Mesenchymal stem cell (in vitro differentiated cells and primary cell): Measurements from ENCODE around the gene PTPRG.

ENCODE experiments used
- DNase-seq: peaks from one replicate; pipeline ENCODE4 v3.0.0-alpha.2; 2013
- H2AFZ ChIP-seq: one replicate; pipeline ENCODE4 v1.6.1; 2013; ENCODE audit warnings: low read depth, mild to moderate bottlenecking, control low read depth, inconsistent platforms, low read length, moderate library complexity
- H2AK5ac ChIP-seq: 2 replicates; pipeline ENCODE4 v1.6.1; 2013; ENCODE audit warnings: low read length, moderate library complexity, mild to moderate bottlenecking, inconsistent platforms; ENCODE audit not compliant: severe bottlenecking
- H2BK120ac ChIP-seq: one replicate; pipeline ENCODE4 v1.6.1; 2013; ENCODE audit warnings: low read depth, mild to moderate bottlenecking, inconsistent platforms, low read length, moderate library complexity
- H2BK12ac ChIP-seq, 2 experiments: one replicate each; pipeline ENCODE4 v1.6.1; 2013; ENCODE audit warnings: inconsistent platforms in 2 of 2, low read length in 2 of 2, mild to moderate bottlenecking in 2 of 2, moderate library complexity in 2 of 2, control low read depth in 1 of 2
- H2BK15ac ChIP-seq: one replicate; pipeline ENCODE4 v1.6.1; 2013; ENCODE audit warnings: mild to moderate bottlenecking, low read depth, inconsistent platforms; ENCODE audit not compliant: poor library complexity, severe bottlenecking
- H2BK5ac ChIP-seq: 2 replicates; pipeline ENCODE4 v1.6.1; 2013; ENCODE audit warnings: low read depth, mild to moderate bottlenecking, low read length, control low read depth, inconsistent platforms; ENCODE audit not compliant: poor library complexity, severe bottlenecking
- H3K14ac ChIP-seq, 2 experiments: one replicate each; pipeline ENCODE4 v1.6.1; 2013; ENCODE audit warnings: inconsistent platforms in 2 of 2, low read length in 2 of 2, control low read depth in 1 of 2, mild to moderate bottlenecking in 1 of 2, moderate library complexity in 1 of 2
- H3K18ac ChIP-seq, 2 experiments: one replicate each; pipeline ENCODE4 v1.6.1; 2013; ENCODE audit warnings: inconsistent platforms in 2 of 2, low read length in 2 of 2, control low read depth in 1 of 2, low read depth in 1 of 2, mild to moderate bottlenecking in 1 of 2
- H3K23ac ChIP-seq, 2 experiments: one replicate each; pipeline ENCODE4 v1.6.1; 2013; ENCODE audit warnings: inconsistent platforms in 2 of 2, low read length in 2 of 2, mild to moderate bottlenecking in 2 of 2, moderate library complexity in 2 of 2, control low read depth in 1 of 2
- H3K27ac ChIP-seq: 2 replicates; pipeline ENCODE4 v1.5.1; 2013; ENCODE audit warnings: mild to moderate bottlenecking, moderate library complexity, low read length, control low read depth, inconsistent platforms; ENCODE audit not compliant: poor library complexity, severe bottlenecking
- H3K27me3 ChIP-seq, 2 experiments: 2 replicates each; pipeline versions ENCODE4 v1.6.1 to v1.7.0; 2013; ENCODE audit warnings: low read length in 2 of 2, mild to moderate bottlenecking in 2 of 2, moderate library complexity in 2 of 2, control low read depth in 1 of 2, inconsistent platforms in 1 of 2; ENCODE audit not compliant: control insufficient read depth in 1 of 2, insufficient read depth in 1 of 2
- H3K36me3 ChIP-seq, 2 experiments: 2 replicates each; pipeline versions ENCODE4 v1.6.1 to v1.7.0; 2013; ENCODE audit warnings: low read length in 2 of 2, control low read depth in 1 of 2, inconsistent platforms in 1 of 2, low read depth in 1 of 2, mild to moderate bottlenecking in 1 of 2; ENCODE audit not compliant: insufficient read depth in 2 of 2, control insufficient read depth in 1 of 2
- H3K4ac ChIP-seq, 2 experiments: one replicate each; pipeline ENCODE4 v1.6.1; 2013; ENCODE audit warnings: inconsistent platforms in 2 of 2, low read length in 2 of 2, mild to moderate bottlenecking in 2 of 2, moderate library complexity in 2 of 2, control low read depth in 1 of 2, low read depth in 1 of 2
- H3K4me1 ChIP-seq: 2 replicates; pipeline ENCODE4 v1.6.1; 2013; ENCODE audit warnings: low read depth, low read length, control low read depth; ENCODE audit not compliant: control insufficient read depth, insufficient read depth
- H3K4me2 ChIP-seq: 2 replicates; pipeline ENCODE4 v1.6.1; 2013; ENCODE audit warnings: low read length, mild to moderate bottlenecking, inconsistent platforms; ENCODE audit not compliant: poor library complexity, severe bottlenecking
- H3K4me3 ChIP-seq, 2 experiments: 2 replicates each; pipeline versions ENCODE4 v1.5.1 to v1.7.0; 2013; ENCODE audit warnings: low read length in 2 of 2, mild to moderate bottlenecking in 2 of 2, control low read depth in 1 of 2, low read depth in 1 of 2; ENCODE audit not compliant: insufficient read depth in 1 of 2
- H3K79me1 ChIP-seq: replicated peaks from 2 replicates; pipeline ENCODE4 v1.6.1; 2013; ENCODE audit warnings: mild to moderate bottlenecking, control low read depth, low read length, inconsistent platforms; ENCODE audit not compliant: poor library complexity, severe bottlenecking
- H3K9ac ChIP-seq: 2 replicates; pipeline ENCODE4 v1.7.0; 2013; ENCODE audit warnings: mild to moderate bottlenecking, low read length, moderate library complexity
- H3K9me3 ChIP-seq: 2 replicates; pipeline ENCODE4 v1.7.0; 2013; ENCODE audit warnings: mild to moderate bottlenecking, low read length; ENCODE audit not compliant: control insufficient read depth
- H4K8ac ChIP-seq: one replicate; pipeline ENCODE4 v1.6.1; 2013; ENCODE audit warnings: inconsistent platforms, mild to moderate bottlenecking, low read length, moderate library complexity
- H4K91ac ChIP-seq: one replicate; pipeline ENCODE4 v1.6.1; 2013; ENCODE audit warnings: mild to moderate bottlenecking, low read length, inconsistent platforms
- WGBS: methylation state at CpG from one replicate; pipeline ENCODE4 v1.1.7; 2013; ENCODE audit warnings: mixed read lengths; 5-methylcytosine and 5-hydroxymethylcytosine counted together

The PTPRG gene

DNA sequence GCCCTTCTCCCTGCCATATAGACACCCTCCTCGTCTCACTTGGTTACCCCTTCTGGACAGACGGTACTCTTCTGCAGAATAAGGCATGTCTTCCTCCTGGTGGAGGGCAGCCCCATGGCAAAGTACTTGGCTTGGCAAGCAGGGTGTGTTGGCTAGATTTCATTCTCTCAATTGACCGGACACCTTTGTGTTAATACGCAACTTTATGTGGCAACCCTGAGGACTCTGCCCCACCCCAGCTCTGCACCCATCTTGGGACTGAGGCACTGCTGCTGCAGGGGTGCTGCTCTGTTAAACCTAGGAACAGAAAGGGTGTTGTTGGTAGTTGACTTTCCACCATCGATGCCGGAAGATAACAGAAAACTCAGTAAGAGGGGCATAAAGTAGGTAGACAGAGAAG is 55.2 kb downstream of the PTPRG start:
- WGBS = 96% methylated on average over 6 of the region's 6 CpGs
- Histone ChIP-seq H3K4me2 (no peak overlapping the region), H2BK120ac (no peak overlapping the region), H3K79me1 (peaks cover 45% of the 10 kb centered on the region), H3K36me3 (peaks cover 0 to 6% of the 10 kb centered on the region in 2 experiments), H3K18ac (no peak overlapping the region), H3K14ac (no peak overlapping the region), H3K23ac (no peak overlapping the region), H3K9ac (no peak overlapping the region), H4K8ac (no peak overlapping the region), H2AK5ac (no peak overlapping the region), H2AFZ (no peak overlapping the region), H4K91ac (no peak overlapping the region), H2BK15ac (no peak overlapping the region), H3K9me3 (no peaks in the 10 kb centered on the region), H2BK12ac (no peak overlapping the region), H3K4me1 (peaks cover 9% of the 10 kb centered on the region), H3K4ac (no peak overlapping the region), H2BK5ac (no peak overlapping the region), H3K27me3 (no peaks in the 10 kb centered on the region), H3K27ac (no peak overlapping the region), H3K4me3 (no peak overlapping the region)
- DNase-seq = no peak

DNA sequence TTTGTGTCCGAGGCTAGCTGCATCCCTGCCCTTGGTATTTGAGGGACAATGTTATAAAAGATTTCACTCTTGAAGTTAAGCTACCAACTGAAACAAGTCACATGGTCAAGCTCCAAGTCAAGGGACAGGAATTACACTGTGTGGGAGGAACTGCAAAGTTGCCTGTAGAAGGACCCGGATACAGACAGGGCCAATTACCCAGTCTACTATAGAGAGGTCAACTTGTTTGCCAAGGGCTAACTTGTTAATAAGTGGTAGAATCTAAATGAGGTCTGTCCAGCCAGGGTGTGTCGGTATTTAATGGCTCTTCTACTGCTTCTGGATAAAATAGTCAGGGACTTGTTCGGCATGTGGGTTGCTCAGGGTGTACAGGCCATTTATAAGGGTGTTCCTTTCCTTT is 55.7 kb downstream of the PTPRG start:
- peaks cover 5% of the 10 kb centered on the region for H3K4me1 ChIP-seq
- no peak overlapping the region for H2BK120ac ChIP-seq
- H3K18ac ChIP-seq = no peak overlapping the region
- H2AK5ac ChIP-seq = no peak overlapping the region
- peak overlapping the region in 1 of 2 experiments; percentile 1 for H3K4me3 ChIP-seq
- no peaks in the 10 kb centered on the region for H3K27me3 ChIP-seq
- WGBS = 87% methylated on average over 4 of the region's 4 CpGs
- H3K36me3 ChIP-seq = peaks cover 0 to 6% of the 10 kb centered on the region in 2 experiments
- no peak overlapping the region for H4K8ac ChIP-seq
- H2BK5ac ChIP-seq = no peak overlapping the region
- no peak for DNase-seq
- peaks cover 45% of the 10 kb centered on the region for H3K79me1 ChIP-seq
- H4K91ac ChIP-seq = no peak overlapping the region
- H3K14ac ChIP-seq = no peak overlapping the region
- H3K27ac ChIP-seq = no peak overlapping the region
- no peak overlapping the region for H2BK12ac ChIP-seq
- H3K9me3 ChIP-seq = no peaks in the 10 kb centered on the region
- no peak overlapping the region for H3K4me2 ChIP-seq
- no peak overlapping the region for H3K23ac ChIP-seq
- H3K9ac ChIP-seq = peak overlapping the region; percentile 28
- no peak overlapping the region for H3K4ac ChIP-seq
- H2AFZ ChIP-seq = no peak overlapping the region
- H2BK15ac ChIP-seq = no peak overlapping the region

DNA sequence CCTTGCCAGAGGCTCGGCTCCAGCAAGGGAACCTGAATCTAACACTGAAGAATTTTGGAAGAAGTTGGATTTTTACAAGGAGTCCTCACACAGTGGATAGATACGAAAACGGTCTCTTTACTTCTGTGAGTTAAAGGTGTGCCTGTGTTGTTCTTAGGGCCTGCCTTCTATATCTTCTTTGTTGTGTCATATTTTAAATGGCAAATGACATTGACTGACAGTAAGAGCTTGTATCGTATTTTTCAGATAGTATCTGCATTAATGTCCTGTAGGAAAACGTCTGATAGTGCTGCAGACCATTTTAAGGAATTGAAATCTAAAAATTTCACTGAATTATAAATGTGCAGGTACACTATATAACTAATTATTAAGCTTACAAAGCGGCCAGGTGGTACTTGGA is 56.3 kb downstream of the PTPRG start:
- H2BK15ac ChIP-seq = no peak overlapping the region
- H3K9me3 ChIP-seq = no peaks in the 10 kb centered on the region
- H3K23ac ChIP-seq = no peak overlapping the region
- no peak overlapping the region for H3K14ac ChIP-seq
- no peak overlapping the region for H3K4ac ChIP-seq
- peaks cover 2% of the 10 kb centered on the region for H3K4me1 ChIP-seq
- WGBS = 82% methylated on average over 5 of the region's 6 CpGs
- peaks cover 40% of the 10 kb centered on the region for H3K79me1 ChIP-seq
- no peak overlapping the region for H2BK120ac ChIP-seq
- H4K91ac ChIP-seq = no peak overlapping the region
- no peak overlapping the region for H3K27ac ChIP-seq
- no peak overlapping the region for H2AK5ac ChIP-seq
- no peak overlapping the region for H3K4me2 ChIP-seq
- H2AFZ ChIP-seq = no peak overlapping the region
- peak overlapping the region in 1 of 2 experiments; percentile 1 for H3K4me3 ChIP-seq
- no peak overlapping the region for H2BK5ac ChIP-seq
- H2BK12ac ChIP-seq = no peak overlapping the region
- H3K36me3 ChIP-seq = peaks cover 0 to 6% of the 10 kb centered on the region in 2 experiments
- H3K27me3 ChIP-seq = no peaks in the 10 kb centered on the region
- H3K18ac ChIP-seq = no peak overlapping the region
- H3K9ac ChIP-seq = peak overlapping the region; percentile 28
- DNase-seq = no peak
- no peak overlapping the region for H4K8ac ChIP-seq

DNA sequence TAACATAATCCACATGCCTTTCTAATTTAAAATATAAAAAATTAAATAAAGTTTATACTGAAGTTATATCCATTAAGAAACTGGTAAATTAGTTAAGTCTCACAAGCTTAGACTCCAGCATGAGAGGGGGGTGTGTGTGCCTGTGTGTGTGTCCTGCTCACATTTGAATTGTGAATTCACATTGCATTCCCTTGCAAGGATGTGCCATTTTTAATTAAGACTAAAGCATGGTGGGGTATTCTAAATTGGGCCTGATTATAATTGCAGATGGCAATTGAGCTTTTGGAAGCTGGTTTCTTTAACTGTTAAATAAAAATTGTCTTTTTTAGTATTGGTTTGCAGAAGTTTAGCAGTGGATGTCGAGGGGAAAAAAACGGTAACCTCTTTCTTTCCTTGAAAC is 56.9 kb downstream of the PTPRG start:
- 80% methylated on average over 1 of the region's 2 CpGs for WGBS
- Histone ChIP-seq H2BK120ac (no peak overlapping the region), H2AFZ (no peak overlapping the region), H2BK12ac (no peak overlapping the region), H4K8ac (no peak overlapping the region), H2AK5ac (no peak overlapping the region), H3K27me3 (no peaks in the 10 kb centered on the region), H3K4me3 (no peak overlapping the region), H3K14ac (no peak overlapping the region), H3K9ac (no peak overlapping the region), H3K9me3 (no peaks in the 10 kb centered on the region), H3K4ac (no peak overlapping the region), H3K36me3 (peaks cover 0 to 6% of the 10 kb centered on the region in 2 experiments), H2BK5ac (no peak overlapping the region), H3K79me1 (peaks cover 40% of the 10 kb centered on the region), H4K91ac (no peak overlapping the region), H3K27ac (no peak overlapping the region), H2BK15ac (no peak overlapping the region), H3K4me2 (no peak overlapping the region), H3K18ac (no peak overlapping the region), H3K4me1 (peaks cover 2% of the 10 kb centered on the region), H3K23ac (no peak overlapping the region)
- no peak for DNase-seq
